Measurements from ENCODE around the gene HCK.
A peak's percentile ranks its signal among the peaks of the same experiment; 100 is the strongest.
"Not testable (repeated sequence)": the region's sequence is repeated elsewhere in the genome, so short reads cannot be mapped to it uniquely, and the experiment has no call there.

Gene HCK

GRCh38 chr20:32111753-32112152, 59.7 kb downstream of the HCK start:
- no peak for DNase-seq
- TF ChIP-seq GATA1 (IDR thresholded peaks at IDR 0.05; ENCODE audit: low read depth, low read length) = no peak
- no peak for TF ChIP-seq POLR2A (IDR thresholded peaks at IDR 0.05; ENCODE audit: low read length)

DNA sequence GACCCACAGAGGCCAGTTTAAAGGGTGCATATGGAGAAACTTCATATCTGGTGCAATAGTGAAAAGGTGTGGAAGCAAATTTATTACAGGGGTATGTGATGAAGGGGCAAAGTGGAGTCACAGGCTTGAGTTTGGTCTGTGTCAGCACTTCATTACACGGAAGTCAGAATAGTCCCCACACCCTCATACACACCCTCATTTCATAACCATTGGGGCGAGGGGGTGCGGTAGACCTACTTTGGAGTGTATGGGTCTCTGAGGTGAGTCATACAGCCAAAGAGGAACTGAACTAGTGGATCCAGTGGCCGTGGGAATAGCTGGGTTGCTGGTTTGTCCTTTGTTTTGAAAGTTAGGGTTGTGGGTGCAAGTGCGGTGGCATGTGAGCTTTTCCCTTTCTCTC, 60.8 kb downstream of the HCK start:
- peak in 1 of 2 experiments; percentile 32 for DNase-seq
- TF ChIP-seq GATA1 (IDR thresholded peaks at IDR 0.05; ENCODE audit: low read depth, low read length) (no peak), POLR2A (IDR thresholded peaks at IDR 0.05; ENCODE audit: low read length) (no peak)

GRCh38 chr20:32113591-32114260, 61.7 kb downstream of the HCK start:
- no peak for DNase-seq
- no peak for TF ChIP-seq GATA1 (IDR thresholded peaks at IDR 0.05; ENCODE audit: low read depth, low read length)
- TF ChIP-seq POLR2A (IDR thresholded peaks at IDR 0.05; ENCODE audit: low read length) = no peak

DNA sequence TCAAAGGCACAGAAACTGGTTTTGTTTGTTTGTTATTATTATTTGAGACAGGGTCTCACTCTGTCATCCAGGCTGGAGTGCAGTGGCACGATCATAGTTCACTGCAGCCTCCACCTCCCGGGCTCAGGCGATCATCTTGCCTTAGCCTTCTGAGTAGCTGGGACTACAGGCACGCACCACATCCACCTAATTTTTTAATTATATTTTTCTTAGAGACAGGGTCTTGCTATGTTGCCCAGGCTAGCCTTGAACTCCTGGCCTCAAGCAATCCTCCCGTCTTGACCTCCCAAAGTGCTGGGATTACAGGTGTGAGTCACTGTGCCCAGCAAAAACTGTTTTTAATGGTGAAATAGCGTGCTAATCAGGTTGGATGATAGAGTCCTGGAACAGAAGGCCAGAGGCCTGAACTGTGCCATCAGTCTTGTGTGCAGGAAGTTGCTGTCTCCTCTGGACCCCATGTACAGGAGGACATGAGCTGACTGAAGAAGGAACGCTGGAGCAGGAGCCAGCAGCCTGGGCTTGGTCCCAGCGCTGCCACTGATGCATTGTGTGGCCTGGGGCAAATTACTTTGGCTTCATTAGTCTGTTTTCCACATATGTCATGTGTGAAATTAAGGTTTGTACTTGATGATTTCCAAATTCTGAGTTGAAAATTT, 62.4 kb downstream of the HCK start:
- no peak for TF ChIP-seq GATA1 (IDR thresholded peaks at IDR 0.05; ENCODE audit: low read depth, low read length)
- no peak for TF ChIP-seq POLR2A (IDR thresholded peaks at IDR 0.05; ENCODE audit: low read length)
- DNase-seq = no peak

- TF ChIP-seq POLR2A (IDR thresholded peaks at IDR 0.05; ENCODE audit: low read length) = no peak
- no peak for TF ChIP-seq GATA1 (IDR thresholded peaks at IDR 0.05; ENCODE audit: low read depth, low read length)
- DNase-seq = no peak
These were observed 63.2 kb downstream of the HCK start for GRCh38 chr20:32115211-32115767.

DNA sequence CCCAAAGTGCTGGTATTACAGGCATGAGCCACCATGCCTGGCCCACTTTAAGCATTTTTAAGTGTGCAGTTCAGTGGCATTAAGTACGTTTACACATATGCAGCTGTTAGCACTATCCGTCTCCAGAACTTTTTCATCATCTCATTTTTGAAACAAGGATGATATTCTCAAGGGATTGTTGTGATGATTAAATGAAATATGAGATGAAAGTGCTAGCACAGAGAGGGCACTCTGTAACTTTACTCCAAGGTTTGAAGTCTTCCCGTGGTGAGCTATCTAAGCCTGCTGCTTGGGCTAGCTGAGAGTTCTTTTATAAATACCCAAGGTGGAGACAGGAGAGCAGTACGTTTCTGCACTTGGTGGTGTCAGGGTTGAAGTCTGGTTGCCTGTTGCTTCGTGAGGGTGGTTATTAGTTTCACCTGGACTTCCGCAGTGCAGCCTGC, 64.1 kb downstream of the HCK start:
- DNase-seq = no peak
- TF ChIP-seq POLR2A (IDR thresholded peaks at IDR 0.05; ENCODE audit: low read length) (no peak), GATA1 (IDR thresholded peaks at IDR 0.05; ENCODE audit: low read depth, low read length) (no peak)

DNA sequence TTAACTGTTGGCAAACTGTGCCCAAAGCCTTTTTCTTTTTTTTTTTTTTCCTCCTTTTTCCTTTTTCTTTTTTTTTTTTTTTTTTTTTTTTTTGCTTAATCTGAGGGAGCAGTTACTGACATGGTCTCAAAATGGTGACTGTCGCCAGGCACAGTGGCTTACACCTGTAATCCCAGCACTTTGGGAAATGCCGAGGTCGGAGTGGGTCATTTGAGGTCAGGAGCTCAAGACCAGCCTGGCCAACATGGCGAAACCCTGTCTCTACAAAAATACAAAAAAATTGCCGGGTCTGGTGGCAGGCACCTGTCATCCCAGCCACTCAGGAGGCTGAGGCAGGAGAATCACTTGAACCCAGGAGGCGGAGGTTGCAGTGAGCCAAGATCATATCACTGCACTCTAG, 64.8 kb downstream of the HCK start:
- not testable (repeated sequence) for DNase-seq

- DNase-seq = not testable (repeated sequence)
These were observed 66.4 kb downstream of the HCK start for GRCh38 chr20:32118427-32118826.

DNA sequence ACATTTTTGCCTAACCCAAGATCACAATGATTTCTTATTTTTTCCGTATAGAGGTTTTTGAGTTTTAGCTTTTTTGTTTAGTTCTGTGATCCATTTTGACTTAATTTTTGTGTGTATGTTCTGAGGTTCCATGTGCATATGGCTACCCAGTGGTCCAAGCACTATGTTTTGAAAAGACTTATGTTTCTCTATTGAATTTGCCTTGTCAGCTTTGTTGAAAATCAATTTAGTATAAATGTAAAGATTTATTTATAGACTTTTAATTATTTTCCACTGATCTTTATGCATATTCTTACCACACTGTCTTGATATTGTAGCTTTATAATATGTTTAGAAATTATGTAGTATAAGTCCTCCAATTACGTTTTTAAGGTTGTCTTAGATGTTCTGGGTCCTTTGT, 67.7 kb downstream of the HCK start:
- TF ChIP-seq GATA1 (IDR thresholded peaks at IDR 0.05; ENCODE audit: low read depth, low read length) (no peak), POLR2A (IDR thresholded peaks at IDR 0.05; ENCODE audit: low read length) (no peak)
- DNase-seq = no peak

DNA sequence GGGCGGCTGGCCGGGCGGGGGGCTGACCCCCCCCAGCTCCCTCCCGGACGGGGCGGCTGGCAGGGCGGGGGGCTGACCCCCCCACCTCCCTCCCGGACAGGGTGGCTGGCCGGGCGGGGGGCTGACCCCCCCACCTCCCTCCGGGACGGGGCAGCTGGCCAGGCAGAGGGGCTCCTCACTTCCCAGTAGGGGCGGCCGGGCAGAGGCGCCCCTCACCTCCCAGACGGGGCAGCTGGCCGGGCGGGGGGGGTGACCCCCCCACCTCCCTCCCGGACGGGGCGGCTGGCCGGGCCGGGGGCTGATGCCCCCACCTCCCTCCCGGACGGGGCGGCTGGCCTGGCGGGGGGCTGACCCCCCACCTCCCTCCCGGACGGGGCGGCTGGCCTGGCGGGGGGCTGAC, 69.9 kb downstream of the HCK start:
- DNase-seq = not testable (repeated sequence)

GRCh38 chr20:32123088-32123487, 71.0 kb downstream of the HCK start:
- no peak for DNase-seq
- TF ChIP-seq GATA1 (IDR thresholded peaks at IDR 0.05; ENCODE audit: low read depth, low read length) (no peak), POLR2A (IDR thresholded peaks at IDR 0.05; ENCODE audit: low read length) (no peak)

GRCh38 chr20:32124916-32125454, 72.9 kb downstream of the HCK start:
- TF ChIP-seq POLR2A (IDR thresholded peaks at IDR 0.05; ENCODE audit: low read length) (no peak), GATA1 (IDR thresholded peaks at IDR 0.05; ENCODE audit: low read depth, low read length) (no peak)
- no peak for DNase-seq

DNA sequence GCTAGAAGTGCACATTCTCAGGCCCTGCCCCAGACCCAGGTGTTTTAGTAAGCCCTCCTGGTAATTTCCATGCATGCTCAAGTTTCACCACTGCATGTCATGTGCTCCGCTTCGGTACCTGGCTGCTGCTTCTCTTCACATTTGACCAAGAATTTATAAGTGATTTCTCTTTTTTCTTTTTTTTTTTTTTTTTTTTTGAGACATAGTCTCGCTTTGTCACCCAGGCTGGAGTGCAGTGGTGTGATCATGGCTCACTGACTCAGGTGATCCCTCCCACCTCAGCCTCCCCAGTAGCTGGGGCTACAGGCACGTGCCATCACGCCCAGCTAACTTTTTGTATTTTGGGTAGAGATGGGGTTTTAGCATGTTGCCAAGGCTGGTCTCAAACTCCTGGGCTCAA, 73.5 kb downstream of the HCK start:
- DNase-seq = no peak
- TF ChIP-seq POLR2A (IDR thresholded peaks at IDR 0.05; ENCODE audit: low read length) (no peak), GATA1 (IDR thresholded peaks at IDR 0.05; ENCODE audit: low read depth, low read length) (no peak)

- TF ChIP-seq GATA1 (IDR thresholded peaks at IDR 0.05; ENCODE audit: low read depth, low read length) (no peak), POLR2A (IDR thresholded peaks at IDR 0.05; ENCODE audit: low read length) (no peak)
- no peak for DNase-seq
These were observed 74.9 kb downstream of the HCK start for GRCh38 chr20:32126919-32127318.

GRCh38 chr20:32127347-32127746, 75.3 kb downstream of the HCK start:
- no peak for DNase-seq
- TF ChIP-seq POLR2A (IDR thresholded peaks at IDR 0.05; ENCODE audit: low read length) (no peak), GATA1 (IDR thresholded peaks at IDR 0.05; ENCODE audit: low read depth, low read length) (no peak)

Measured in erythroblast (primary cell).